HG03108 (cell line): ENCODE results near the gene PRKCQ.
"Not testable (repeated sequence)": the region's sequence is repeated elsewhere in the genome, so short reads cannot be mapped to it uniquely, and the experiment has no call there.

Source experiments
- ATAC-seq: cut with Tn5 transposase; IDR thresholded peaks from one replicate; pipeline ENCODE4 v1.9.1; 2021; ENCODE audit warnings: moderate library complexity; ENCODE audit not compliant: unreplicated experiment

The PRKCQ gene

DNA sequence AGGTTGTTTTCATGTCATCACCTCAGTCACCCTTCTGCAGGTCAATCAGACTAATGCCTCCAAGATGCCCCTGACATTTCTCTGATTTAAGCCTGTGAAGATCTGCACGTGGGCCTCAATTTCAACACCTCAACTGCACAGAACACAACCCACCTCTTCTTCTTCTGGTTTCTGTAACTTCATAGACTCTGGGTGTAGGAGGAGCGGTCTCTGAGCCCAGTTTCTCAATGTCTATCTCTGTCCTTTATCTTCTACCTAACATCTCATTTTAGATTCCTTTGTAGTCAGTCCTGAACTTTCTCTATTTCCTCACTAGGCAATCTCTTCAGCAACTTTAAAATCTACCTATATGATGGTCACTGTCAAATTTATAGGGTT lies 85.6 kb downstream of the PRKCQ start:
- ATAC-seq = no peak

DNA sequence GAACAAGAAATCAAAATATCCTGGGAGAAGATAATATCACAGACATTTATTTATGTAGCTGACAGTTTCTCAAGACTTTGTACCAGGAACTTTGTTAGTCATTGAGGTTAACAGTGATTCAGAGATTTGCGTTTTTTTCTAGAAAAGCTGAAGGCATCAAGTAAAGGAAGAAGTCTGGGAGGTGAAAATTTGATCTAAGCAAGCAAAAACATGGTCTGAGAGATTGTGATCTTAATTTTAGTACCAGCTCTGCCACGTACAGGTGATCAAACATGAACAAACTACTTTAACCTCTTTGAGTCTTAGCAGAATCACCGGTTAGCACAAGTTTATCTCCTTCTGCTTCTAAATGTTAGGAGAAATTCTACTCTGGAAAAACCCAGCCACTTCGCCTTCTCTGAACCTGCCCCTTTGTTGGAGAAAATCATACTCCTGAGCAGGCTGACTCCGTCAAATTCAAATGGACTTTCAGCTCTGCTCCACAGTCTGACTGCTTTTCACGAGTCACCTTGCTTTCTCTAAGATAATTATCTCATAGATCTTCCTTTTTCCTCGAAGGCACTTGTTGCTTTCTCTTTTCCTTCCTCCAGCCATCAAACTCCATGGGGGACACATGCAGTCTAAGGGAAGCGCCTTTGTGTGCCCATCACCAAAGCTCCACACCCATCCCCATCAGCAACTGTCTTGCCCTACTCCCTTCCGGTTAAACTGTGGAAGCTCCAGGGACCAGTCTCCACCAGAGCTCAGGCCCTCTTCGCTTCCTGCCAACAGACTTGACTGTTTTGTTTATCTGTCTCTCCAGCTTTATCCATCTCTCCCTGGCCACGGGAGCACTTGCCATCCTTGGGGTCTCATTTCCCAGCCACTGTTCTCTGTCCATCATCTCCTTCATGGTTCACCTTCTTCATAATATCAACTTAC lies 86.3 kb downstream of the PRKCQ start:
- ATAC-seq = no peak

DNA sequence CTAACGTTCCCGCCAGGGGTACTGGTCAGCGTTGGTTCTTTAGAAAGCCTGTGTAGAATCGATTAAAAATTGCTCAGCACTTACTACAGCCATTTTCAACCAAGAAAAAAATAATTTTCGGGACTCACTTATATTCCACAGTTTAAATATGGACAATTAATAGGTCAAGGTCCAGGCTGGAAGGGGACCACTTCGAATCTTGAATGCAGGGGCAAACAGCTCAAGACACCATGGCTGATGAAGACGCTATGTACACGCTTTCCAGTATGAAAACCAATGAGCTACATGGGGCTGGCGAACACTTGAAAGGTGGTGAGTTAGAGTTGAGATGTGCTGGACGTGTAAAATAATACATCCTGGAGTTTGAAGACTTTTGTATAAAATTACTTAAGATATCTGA lies 87.2 kb downstream of the PRKCQ start:
- ATAC-seq = no peak

DNA sequence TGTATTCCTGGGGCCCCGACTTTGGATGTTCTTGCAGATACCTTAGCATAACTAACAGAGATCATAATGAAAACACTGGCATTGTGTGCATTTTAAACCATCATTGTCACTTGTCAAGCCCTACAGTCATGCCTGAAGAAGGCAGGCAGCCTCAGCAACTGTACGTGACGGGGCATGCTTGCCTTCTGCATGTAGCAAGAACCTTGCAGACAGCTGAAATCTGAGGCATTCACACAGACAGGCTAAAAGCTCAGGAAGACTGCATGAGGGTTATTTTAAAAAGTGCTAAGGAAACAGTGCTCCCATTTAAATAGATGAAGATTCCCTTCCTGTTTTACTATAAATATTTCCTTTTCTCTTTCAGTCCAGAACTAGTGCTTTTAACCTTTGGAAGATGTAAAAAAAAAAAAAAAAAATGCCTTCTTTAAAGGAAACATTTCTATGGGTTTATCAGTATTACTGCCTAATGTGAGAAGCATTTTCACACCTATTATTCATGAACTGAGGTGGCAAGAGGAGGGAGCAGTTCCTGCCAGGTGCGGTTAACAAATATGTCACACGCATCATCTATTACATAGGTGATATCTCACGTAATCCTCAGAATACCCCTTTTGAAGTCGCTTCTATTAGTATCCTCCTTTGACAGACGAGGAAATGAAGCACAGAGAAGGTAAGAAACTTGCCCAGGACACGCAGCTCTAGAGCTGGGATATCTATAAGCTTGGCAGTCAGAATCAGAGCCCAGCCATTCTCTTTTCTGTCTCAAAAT lies 88.1 kb downstream of the PRKCQ start:
- no peak for ATAC-seq

DNA sequence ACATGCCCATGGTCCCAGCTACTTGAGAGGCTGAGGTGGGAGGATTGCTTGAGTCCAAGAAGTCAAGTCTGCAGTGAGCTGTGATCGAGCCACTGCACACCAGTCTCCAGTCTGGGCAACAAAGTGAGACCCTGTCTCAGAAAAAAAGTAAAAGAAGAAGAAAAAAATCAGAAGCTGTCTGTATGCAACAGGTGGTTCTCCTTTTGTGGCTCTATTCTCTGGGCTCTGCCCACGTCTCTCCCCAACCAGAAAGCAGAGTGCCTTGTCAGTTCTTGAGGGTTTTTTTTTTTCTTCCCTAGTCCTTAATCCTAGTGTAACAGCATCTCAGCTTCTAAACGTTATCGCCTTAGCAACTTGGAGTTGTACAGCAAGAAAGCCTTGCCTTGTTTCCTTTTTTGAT lies 89.5 kb downstream of the PRKCQ start:
- no peak for ATAC-seq

DNA sequence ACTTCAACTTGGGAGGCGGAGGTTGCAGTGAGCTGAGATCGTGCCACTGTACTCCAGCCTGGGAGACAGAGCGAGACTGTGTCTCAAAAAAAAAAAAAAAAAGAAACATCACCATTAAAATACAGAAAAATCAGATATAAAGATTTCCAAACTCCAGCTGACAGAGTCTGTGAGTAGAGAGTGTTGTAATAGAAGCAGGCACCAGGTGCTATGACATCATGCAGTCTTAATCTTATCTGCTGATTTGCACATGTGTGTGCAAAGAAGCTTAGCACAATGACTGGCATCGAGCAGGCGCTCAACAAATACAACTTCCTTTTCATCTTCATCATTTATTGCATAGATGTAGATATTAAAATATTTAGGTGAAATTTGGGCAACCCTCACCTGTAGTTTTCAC lies 92.2 kb downstream of the PRKCQ start:
- ATAC-seq = no peak

DNA sequence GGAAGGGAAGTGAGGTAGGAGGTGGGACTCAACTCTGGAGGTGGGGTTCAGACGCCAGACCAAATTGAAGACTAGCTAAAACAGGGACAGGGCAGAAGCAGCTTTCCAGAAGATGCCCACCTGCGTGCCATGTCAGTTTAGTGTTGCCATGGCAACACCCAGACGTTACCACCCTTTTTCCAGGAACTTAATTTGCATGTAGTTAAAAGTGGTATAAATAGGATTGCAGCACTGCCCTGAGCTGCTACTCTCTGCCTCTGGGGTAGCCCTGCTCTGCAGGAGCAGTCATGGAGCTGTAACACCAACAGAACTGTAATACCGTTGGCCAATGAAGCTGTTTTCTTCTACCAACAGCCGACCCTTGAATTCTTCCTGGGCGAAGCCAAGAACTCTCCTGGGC lies 93.8 kb downstream of the PRKCQ start:
- no peak for ATAC-seq

DNA sequence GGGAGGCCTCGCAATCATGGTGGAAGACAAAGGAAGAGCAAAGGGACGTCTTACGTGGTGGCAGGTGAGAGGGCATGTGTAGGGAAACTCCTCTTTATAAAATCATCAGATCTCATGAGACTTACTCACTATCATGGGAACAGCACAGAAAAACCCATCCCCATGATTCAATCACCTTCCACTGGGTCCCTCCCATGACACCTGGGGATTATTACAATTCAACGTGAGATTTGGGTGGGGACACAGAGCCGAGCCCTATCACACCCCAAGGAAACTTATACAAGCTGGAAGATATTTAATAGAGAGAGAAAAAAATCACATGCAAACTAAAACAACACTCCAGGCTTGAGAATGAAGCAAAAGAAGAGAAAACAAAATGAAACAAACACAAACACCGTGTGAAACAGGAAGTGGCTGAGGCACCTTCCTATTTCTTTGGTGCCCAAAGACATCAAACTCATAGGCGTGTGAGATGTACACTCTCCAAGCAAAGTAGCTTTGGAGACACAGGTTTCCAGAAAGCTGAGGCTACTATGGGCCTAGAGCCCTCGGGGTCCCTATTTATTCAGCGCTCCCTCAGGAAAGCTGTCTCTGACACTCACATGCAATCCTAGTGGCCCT lies 97.2 kb downstream of the PRKCQ start:
- no peak for ATAC-seq

DNA sequence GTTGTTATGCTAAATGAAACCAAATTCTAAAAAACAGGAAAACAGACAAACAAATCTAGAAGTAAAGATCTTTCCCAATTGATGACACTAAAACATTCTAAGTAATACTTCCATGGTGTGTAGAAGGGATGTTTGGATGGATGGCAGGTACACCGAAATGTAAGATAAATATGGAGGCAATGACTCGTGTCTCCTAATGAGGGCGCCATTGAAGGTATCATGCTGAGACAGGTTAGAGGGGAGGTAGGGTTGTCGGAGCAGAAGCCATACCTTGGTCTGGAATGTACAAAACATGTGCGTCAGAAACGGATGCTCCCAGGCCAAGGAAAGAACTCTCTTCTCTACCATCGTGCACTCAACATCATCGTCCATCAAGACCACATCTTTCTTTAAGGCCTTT lies 101.4 kb downstream of the PRKCQ start:
- no peak for ATAC-seq

DNA sequence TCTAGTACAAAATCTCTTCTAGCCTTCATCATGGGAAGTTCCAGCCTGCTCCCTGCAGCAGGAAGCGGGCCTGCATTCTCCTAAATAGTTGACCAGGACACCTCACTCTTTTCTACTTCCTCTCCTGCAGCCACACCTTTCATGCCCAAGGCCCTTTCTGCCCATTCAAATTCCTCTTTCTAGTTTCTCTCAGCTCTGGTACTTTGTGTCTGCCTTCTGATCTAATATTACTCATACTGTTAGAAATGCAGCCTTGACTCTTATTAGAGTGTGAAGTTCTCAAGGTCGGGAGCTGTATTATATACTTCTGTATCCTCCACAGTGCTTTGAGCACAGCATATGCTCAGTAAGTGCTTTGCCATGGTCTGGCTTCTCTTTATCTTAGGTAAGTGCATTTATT lies 103.1 kb downstream of the PRKCQ start:
- no peak for ATAC-seq

DNA sequence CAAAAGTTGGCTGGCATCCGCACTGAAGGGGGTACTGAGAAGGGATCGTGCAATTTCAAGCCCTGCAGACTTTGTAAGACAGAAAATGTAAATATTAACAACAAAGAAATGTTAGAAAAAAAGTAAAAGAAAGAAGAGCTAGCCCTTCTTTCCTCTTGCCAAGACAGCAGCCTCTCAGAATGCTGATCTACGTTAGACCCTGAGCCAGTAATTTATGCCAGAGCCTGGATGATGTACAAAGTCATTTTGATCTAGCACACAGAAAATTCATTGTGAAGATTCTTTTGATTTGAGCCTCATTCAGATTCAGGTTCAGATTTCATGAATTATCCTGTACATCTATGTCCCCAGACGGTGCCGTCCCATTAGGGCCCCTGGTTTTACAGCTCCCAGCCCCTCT lies 105.2 kb downstream of the PRKCQ start:
- no peak for ATAC-seq

DNA sequence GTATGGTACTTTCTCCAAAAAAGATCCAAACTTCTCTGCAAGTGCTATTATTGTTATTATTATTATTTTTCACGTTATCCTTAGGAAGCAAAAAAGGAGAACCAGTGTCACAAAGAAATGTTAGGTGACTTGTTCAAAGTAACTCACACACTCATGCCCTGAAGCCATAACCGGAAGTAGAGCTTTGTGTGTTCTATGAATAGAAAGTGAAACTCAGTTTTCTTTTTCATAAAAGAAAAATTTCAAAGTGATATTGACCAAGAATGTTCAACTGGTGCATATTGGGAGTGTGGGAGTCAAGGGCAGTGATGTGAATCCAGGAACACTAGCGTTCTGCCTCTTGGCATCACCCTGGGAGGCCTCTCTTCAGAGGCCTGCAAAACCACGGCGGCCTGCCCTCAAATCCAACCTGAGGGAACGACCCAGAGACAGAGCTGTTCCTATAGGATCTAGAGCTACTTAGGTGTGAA lies 106.1 kb downstream of the PRKCQ start:
- ATAC-seq = peak; percentile 49

DNA sequence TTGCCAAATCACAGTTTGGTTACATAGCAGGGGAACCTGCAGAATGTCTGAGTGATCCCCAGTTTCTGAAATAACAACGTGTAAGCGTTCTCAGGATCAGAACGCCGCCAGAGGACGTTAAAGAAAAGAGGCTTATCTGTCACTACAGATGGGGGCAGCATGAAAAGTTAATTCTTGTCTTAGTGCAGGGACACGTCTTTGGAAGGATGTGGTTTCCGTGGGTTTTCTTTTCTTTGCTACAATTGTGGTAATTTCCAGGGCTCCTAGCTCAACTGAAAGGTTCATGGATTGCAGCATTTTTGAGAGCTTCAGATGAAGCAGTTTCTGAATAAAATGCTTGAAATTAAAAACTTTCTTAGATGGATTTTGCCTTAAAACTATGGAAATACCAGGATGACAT lies 106.6 kb downstream of the PRKCQ start:
- peak; percentile 49 for ATAC-seq

DNA sequence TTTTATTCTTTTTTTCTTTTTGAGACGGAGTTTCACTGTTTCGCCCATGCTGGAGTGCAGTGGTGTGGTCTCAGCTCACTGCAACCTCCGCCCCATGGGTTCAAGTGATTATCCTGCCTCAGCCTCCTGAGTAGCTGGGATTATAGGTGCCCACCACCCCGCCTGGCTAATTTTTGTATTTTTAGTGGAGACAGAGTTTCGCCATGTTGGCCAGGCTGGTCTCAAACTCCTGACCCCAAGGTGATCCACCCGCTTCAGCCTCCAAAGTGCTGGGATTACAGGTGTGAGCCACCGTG lies 107.4 kb downstream of the PRKCQ start:
- not testable (repeated sequence) for ATAC-seq

DNA sequence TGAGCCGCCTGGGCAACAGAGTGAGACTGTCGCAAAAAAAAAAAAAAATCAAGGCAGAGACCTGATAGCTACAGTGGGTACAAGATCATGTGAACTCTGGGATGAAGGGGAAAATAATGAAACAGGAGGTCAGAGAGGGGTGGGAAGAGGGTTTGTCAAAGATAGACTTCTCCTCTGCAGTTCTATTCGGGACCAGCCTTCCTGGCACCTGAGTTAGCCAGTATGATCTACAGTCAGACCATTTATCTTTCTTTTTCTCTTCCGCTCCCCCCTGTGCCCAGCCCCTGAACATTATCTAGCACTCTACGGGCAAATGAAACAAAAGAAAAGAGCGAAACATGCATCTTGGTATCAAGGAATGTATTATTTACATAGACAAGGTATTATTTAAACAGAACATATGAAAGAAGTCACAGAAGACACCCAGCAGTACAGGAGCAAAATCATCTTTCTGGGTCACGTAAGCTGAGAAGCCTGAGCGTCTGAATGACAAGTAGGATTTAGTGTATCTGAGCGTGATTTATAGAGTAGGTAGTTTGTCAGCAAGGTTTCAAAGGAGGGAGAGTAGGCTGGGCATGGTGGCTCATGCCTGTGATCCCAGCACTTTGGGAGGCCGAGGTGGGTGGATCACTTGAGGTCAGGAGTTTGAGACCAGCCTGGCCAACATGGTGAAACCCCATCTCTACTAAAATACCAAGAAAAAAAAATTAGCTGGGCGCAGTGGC lies 109.0 kb downstream of the PRKCQ start:
- ATAC-seq = no peak

DNA sequence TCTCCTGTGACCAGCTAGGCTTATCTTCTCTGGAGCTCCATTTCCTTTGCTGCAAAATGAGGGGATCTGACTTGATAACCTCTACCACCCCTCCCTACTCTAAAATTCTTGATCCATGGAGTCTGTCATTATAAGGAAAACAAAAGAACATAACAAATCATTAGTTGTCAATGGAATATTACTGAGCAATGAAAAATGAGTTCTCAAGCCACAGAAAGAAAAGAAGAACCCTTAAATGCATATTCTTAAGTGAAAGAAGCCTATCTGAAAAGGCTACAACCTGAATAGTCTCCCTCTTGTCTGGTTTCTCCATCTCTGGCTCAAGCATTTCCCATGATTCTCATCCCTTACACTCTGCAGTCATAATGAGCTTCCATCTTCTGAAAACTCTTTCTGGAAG lies 110.4 kb downstream of the PRKCQ start:
- ATAC-seq = no peak

DNA sequence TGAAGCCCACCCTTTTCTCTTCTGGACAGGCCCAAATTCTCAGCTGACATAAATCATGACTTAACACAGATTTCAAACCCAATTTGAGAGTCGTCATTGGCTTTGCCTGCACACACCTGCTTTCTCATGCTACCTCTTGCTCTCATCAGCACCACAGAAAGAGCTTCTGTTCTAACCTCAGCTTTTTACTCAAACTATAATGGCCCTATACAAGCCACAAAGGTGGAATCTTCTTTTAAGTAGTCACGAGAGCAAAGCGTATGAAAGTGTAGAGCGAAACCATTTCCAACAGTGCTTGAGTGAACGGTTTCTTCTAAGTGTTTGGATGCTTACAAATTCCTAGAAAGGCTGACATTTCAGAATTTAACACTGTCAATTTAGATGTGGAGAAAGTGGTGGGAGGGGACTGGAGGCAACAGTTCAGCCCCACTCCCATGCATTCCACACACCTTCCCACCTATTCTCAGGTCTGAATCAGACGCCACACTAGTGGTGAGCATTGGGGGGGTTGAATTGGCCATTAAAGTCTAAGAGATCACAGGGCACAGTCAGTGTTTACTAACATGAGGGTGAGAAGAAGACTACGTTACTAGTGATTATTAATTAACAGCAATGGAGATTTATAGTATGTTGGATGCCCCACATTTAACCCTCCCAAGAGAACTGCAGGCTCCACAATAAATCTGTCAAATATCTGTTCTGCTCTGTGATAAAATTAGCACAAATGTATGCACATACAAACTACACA lies 114.0 kb downstream of the PRKCQ start:
- ATAC-seq = no peak

DNA sequence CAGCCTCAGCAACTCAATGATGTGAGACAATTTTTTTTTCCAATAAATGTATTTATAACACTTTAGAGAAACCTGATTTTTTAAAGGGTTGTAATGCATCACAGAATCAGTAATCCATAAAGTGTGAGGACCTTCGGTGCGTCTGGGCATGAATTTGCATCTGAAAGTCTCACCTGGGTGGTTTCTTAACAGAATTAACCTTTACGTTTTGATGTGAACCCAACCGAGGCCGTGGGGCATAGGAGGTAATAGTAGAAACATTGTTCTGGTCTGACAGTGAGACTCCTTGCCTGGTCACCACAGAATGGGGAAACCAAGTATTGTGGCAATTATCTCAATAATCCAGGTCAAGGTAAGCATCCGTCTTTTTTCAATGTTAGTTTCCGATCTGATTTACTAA lies 114.6 kb downstream of the PRKCQ start:
- ATAC-seq = no peak

DNA sequence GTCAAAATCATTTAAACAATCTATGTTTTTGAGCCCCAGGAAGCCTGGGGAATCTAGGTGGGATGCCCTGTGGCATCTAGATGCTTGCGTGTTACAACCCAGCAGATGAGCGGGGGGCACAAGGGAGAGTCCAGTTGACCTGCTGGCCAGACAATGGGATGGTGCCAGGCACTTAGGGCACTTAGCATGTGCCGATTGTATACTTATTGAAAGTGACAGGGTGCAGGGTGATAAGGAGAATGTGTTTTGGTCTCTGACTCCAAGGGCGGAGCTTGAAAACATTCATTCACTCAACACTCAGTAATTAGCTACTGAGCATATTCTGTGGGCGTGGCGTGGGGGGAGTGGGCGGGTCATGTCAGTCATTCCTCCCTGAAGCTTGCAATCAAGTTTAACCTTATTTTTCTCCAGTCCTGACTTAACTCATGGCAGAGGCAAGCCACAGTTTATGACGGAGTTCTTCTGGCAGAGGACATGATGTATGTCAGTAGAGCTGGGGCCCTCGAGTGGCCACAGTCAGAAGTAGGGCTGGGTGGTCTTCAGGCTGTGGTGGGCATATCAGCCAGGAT lies 115.1 kb downstream of the PRKCQ start:
- ATAC-seq = no peak

DNA sequence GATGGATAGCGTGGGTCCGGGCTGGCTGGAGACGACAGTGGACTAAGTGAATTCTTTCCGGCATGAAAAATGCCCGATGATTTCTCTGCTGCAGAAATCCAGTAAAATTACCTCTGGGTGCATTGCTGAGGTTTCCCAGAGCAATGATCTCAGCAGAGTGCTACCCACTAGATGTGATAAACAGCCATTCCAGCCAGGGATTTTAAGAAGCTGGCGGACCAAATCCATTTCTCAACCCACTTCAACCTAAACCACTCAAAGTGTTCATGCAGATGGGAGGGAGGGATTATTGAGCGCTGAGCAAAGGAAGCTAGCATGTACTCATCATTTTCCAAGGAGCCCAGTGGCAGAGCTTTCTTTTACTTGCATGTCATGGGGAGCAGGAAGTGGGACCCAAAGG lies 116.7 kb downstream of the PRKCQ start:
- no peak for ATAC-seq
